ENCODE data around the gene COL1A2. TPM values are rescaled to one million over a fixed set of nuclear protein-coding genes. Genes with fewer than 3 reads are reported as not detected.
A peak's percentile ranks its signal among the peaks of the same experiment; 100 is the strongest.

The COL1A2 gene
- total RNA-seq, 1 donor from 2014 or later: 443 TPM

DNA sequence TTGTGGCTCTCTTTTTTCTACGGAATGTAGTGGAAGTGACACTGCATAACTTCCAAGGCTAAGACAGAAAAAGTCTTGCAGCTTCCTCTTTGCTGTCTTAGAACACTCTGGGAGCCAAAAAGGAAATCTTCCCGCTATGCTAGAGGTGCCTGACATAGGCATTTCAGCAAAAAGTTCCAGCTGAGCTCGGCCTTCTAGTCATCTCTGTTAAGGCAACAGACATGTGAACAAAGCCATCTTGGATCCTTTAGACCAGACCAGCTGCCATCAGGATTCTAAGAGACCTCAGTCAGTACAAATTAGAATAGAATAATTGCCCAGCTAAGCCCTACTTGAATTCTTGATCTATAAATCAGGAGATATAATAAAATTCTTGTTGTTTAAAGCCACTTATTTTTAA, 16.3 kb upstream of the COL1A2 start:
- intact Hi-C loops (cut with DNase I): loop anchor here (10.0 kb wide), 1 partner anchor 74 kb away; no protein-coding TSS in a partner anchor
- no peak for DNase-seq (ENCODE audit: low spot score)

DNA sequence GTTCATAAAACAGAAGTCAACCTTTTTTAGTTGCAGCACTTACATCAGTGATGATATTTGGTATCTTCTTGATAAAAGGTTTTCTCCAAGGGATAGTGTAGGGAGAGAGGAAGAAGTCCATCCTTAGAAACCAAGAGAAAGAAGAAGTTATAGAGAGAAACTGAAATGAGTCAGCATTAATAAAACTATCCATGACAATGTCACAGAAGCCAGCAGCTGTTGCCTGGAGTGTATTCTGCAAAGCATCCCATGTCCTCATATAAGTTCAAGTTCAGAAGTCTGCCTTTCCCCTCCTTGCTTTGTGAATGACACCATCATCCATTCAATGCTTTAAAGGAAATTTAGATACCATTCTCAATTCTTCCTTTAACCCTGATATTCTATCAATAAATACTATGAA, 14.4 kb upstream of the COL1A2 start:
- intact Hi-C loops (cut with DNase I): no loop called here
- DNase-seq (ENCODE audit: low spot score) (no peak), ATAC-seq (no peak)

More for the DNA sequence above, 16.3 kb upstream of the COL1A2 start:
- ATAC-seq: no peak

DNA sequence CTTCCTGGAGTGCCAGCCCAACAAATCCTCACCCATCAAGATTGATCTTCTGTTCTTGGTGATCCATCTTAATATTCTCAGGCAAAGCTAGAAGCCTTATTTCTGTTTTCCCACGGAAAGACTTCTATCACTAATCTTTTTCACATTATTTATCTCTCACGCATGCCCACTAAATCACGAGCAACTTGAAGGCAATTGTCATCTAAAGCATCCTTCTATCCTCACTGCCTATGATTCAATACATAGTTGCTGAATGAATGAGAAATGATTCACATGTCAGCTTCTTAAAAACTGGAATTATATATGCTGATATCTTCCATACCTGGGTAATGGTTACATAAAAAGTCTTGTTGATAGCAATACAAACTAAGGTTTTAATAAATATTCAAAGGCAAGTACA, 12.6 kb upstream of the COL1A2 start:
- intact Hi-C loops (cut with DNase I): no loop called here
- DNase-seq (ENCODE audit: low spot score) (no peak), ATAC-seq (no peak)

DNA sequence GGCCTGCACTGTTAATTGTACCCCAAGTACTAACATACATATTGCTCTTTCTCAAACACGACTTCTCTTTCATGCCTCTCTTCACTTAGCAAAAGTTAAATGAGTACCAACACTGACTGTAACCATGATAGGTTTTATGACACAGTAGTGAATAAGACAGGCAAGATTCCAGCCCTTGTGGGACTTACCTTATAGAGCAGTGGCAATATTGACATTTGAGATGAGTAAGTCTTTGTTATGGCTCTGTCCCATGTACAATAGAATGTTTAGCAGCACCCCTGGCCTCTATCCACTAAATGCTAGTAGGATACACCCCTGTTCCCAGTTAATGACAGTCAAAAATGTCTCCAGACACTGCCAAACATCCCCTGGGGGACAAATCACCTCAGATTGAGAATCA, 11.9 kb upstream of the COL1A2 start:
- no peak for ATAC-seq
- no peak for DNase-seq (ENCODE audit: low spot score)
- intact Hi-C loops (cut with DNase I): no loop called here

DNA sequence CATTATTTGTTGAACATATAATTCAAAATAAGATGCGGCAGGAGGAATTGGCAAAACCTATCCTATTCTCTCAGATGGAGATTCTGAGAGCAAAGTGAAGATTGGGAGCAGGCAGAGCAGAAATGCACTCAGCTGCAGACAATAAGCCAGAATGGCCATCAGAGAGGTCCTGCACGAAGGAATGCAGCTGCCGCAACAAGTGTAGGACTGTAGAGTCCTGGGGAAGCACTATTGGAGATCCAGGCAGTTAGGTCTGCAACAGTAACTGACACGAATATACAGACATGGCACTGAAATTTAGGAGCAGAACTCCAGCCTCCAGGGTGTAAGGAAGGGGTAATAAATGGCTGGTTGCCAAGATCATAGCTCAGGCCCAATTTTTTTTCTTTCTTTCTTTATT, 10.4 kb upstream of the COL1A2 start:
- no peak for ATAC-seq
- intact Hi-C loops (cut with DNase I): no loop called here
- no peak for DNase-seq (ENCODE audit: low spot score)

DNA sequence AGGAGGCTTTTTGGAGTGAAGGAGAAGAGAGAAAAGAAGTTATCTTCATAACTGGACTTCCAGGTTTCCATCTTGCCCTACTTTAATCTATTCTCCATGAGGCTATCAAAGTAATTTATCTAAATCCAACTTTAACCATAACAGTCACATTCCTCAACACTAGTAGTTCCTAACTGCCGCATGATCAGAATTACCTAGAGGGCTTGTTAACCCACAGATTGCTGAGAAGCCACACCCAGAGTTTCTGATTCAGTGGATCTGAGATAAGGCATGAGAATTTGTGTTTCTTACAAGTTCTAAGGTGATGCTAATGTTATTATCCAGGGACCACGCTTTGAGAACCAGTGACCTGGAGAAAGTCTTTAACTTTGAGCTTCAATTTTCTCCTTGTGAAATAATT, 8.3 kb upstream of the COL1A2 start:
- ATAC-seq (no peak), DNase-seq (ENCODE audit: low spot score) (no peak)
- intact Hi-C loops (cut with DNase I): no loop called here

DNA sequence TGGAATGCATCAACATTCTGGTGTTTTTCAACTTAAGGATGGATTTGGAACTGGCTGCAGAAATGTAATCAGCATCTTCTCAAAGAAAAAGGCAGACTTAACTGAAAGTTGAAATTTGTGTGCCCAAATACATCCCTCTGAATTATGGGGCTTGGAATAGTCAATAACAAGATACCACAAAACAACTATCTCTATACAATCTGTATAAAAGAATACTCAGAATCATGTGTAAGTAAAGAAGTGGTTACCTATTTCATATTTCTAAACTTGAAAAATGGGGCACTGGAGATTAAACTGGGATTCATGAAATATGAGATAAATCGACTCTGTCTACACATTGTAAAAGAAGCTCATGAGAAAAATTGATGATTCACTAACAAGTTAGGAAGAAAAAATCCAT, 6.2 kb upstream of the COL1A2 start:
- intact Hi-C loops (cut with DNase I): no loop called here
- ATAC-seq: no peak
- no peak for DNase-seq (ENCODE audit: low spot score)

DNA sequence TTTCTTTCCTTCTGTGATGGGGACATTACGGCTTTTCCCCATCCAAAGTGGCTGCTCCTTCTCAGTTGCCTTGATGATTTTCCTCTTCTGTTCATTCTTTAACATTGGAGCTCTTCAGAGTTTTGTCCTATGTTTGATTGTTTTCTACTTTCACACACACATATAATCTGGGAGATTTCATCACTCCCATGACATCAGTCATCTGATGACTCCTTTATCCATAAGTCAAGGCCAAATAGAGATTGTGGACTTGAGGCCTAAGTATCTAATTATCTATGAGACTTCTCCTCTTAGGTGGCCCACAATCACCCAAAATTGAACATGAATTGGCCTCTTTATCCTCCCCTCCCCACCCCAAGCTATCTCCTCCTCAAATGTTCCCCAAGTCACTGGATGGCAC, 5.3 kb upstream of the COL1A2 start:
- intact Hi-C loops (cut with DNase I): no loop called here
- ATAC-seq (no peak), DNase-seq (ENCODE audit: low spot score) (no peak)

DNA sequence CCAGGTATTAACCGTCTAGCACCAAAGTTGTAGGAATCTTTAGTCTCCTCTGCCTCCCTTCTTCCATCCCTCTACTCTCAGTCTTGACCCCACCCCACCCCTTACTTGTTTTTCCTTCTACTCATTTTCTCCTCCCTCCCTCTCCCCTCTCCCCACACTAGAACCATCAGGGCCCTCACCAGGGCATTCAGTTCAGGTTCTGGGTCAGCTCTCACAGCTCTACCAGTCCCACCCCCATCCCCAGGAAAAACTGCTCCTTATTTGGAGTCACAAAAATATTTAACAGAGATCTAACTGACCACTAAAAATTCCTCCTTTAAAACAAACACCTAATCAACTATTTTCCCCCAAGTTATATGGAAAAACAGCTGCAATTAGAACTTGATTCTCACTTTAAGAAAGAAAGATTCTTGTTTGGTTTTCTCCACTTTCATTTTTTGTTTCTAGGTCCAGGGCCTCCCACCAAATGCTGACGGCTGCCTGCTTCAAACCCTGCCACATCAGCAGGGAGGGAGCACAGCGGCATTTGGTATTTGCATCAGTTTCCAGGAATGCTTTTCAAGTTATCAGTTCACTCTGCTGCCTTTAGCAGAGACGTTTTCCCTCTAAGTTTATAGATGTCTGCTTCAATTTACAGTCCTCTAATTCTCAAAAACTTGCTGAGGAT, 2.8 kb upstream of the COL1A2 start:
- ATAC-seq (no peak), DNase-seq (ENCODE audit: low spot score) (peak; percentile 59)
- intact Hi-C loops (cut with DNase I): loop anchor here (5.0 kb wide), 1 partner anchor 95 kb away; no protein-coding TSS in a partner anchor

DNA sequence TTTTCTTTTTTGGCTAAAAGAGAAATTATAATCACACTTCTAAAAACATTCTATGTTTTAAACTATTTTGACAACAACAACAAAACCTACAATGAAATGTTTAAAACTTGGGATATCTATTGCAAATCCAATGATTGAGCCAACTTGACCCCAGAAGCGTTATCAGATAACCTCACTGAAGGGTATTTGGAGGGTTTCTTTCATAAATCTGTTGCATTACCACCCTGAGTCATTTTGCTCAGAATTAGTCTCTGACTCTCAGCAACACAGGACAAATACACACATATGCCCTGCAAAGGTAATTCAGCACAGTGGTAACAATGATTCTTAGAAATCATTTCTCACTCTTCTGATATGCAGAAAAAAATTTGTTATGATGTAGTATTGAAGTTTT, 2.3 kb upstream of the COL1A2 start:
- intact Hi-C loops (cut with DNase I): loop anchor here (5.0 kb wide), 1 partner anchor 95 kb away; no protein-coding TSS in a partner anchor
- DNase-seq (ENCODE audit: low spot score) (no peak), ATAC-seq (no peak)

DNA sequence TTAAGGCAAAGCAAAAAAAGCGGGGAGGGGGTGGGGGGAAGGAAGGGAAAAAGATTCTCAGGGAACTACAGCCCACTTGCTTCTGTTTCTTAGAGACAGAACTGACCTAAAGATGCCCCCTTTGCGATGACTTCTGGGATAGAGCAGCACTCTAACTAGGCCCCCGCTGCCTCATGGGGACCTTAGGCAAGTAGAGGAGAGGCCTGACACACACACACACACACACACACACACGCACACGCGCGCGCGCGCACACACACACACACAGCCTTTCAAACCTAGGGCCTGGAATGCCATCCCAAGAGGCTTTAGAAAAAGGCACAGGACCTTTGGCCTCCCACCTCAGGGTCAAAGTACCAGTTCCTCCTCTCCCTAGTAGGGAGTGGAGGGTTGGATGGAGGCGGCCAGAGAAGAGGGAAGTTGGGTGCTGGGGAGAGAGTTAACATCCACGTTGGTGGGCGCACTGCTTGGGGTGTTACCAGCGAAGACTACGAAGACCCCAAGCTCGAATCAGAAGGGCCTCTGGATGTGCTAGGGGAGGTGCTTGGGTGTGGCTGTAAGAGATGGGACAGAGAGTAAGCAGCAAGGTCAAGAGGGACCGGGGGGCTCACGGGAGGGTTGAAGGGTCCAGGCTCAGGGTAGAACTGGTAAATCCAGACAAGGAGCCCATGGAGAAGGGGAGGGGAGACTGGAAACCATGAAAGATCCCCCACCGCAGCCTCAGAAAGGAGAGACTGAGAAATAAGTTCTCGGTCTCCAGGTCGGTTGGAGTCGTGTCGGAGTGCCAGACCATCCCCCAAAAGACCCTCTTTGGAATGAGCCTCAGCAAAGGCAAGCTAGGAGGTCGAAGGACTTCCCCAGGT, 1.2 kb upstream of the COL1A2 start:
- DNase-seq (ENCODE audit: low spot score) (peak; percentile 84), ATAC-seq (peak; percentile 65)
- intact Hi-C loops (cut with DNase I): loop anchor here (5.0 kb wide), 1 partner anchor 96 kb away; no protein-coding TSS in a partner anchor

DNA sequence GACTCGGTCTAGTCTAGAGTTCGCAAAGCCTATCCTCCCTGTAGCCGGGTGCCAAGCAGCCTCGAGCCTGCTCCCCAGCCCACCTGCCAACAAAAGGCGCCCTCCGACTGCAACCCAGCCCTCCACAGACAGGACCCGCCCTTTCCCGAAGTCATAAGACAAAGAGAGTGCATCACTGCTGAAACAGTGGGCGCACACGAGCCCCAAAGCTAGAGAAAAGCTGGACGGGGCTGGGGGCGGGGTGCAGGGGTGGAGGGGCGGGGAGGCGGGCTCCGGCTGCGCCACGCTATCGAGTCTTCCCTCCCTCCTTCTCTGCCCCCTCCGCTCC, 622 bp upstream of the COL1A2 start:
- peak; percentile 70 for DNase-seq (ENCODE audit: low spot score)
- ATAC-seq: peak; percentile 49
- intact Hi-C loops (cut with DNase I): loop anchor here (5.0 kb wide), 1 partner anchor 97 kb away; no protein-coding TSS in a partner anchor

DNA sequence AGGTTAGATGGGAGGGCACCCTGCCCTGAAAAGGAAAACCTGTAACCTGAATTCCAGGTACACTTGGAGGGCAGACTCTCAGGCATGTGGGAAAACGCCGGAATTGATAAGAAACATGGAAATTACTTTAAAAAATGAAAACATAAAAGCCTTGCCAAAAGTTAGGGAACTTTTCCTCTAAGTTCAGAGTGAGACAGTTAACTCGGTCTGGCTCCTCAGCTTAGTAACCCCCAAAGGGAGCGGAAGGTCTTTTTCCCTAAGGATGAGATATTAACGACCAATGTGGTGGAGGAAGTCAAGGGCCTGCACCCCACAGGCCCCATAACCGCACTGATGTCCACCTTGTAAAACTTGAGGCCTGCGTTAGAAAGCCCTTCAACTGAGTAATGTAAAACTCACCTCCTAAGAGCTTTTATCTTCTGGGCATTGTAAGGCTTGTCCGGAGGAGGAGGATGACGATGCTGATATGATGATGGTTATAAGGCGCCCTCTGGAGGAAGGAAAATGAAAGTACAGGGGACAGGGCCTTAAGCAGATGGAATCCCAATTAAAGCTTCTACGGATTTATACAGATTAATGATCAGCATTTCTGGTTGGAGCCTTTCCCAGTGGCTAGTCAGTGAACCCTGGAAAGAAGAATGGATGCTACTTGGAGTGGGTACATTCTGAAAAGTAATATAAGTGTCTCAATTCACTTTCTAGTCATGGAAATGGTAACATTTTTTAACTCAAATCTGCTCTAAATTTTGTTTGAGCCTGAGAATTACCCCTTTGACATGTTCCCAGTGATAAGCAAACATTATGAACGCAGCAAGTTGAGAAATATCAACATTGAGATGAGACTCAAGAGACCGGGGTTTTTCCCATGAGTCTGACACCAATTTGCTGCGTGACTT, 694 bp downstream of the COL1A2 start:
- intact Hi-C loops (cut with DNase I): no loop called here
- DNase-seq (ENCODE audit: low spot score): peak; percentile 54
- ATAC-seq: peak; percentile 79

DNA sequence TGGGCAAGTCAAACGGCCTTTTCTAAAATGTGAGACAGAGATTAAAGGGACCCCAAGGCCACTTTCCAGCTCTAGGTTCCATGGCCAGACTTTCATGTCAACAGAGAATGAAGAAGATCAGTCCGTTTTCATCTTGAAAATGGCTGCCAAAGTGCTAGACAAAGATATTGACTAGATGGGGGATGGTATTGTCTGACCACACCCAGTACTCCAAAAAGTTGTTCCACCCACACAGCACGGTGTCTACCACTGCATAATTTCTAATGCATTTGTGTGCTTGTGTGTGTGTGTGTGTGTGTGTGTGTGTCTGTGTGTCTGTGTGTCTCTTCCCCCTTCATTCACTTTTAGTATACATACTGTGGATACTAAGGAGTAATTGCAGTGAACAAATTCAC, 1.3 kb downstream of the COL1A2 start:
- no peak for DNase-seq (ENCODE audit: low spot score)
- ATAC-seq: peak; percentile 60
- intact Hi-C loops (cut with DNase I): no loop called here

DNA sequence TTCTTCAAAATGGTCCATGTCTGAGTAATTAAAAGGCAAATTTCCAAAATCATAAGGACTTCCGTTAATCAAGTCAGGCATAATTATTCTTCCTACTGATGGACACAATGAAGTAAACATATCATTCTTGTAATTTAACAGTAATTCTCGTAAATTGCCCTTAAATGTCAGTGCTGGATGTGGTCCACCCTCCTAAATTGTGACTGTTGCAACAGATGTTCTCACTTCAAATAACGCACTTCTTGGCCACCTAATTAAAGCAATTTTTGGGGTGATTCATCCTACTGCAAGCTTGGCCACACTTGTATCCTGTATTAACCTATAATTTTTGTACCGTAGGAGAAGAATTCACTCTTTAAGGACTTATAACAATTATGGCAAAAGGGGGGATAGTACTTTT, 1.9 kb downstream of the COL1A2 start:
- intact Hi-C loops (cut with DNase I): no loop called here
- DNase-seq (ENCODE audit: low spot score): no peak
- ATAC-seq: no peak

DNA sequence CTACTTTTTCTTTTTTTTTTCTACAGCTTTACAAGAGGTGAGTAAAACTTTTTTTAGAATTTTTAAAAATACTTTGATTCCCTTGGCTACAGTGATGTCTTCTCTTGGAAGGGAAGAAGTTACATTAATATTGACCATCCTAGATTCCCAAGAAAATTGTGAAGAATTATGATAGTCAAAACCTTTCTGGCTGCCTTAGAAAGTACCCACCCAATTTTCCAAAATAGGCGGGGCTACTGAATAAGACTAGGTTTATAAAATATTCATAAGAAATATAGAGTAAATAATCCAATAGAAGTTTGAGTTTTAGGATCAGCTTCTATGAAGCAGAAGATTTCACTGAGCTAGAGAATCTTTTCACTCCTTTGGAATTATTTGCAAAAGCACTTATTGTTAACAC, 3.0 kb downstream of the COL1A2 start:
- intact Hi-C loops (cut with DNase I): no loop called here

DNA sequence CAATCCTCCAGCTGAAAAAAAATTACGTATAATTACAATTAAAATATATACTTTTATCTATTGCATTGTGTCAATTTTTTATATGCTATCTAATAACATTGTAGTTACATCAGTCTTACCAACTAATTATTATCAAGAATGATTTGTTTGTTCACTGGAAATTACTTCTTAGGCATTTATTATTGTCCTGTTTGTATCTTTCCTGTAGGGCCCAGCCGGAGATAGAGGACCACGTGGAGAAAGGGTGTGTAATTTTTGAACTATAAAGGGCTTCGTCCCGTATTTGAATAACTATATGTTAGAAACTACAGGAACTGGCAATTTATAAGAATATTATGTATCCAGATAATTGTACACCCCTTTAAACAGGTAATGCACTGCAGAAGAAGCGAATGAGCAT, 4.1 kb downstream of the COL1A2 start:
- no peak for ATAC-seq
- DNase-seq (ENCODE audit: low spot score): no peak
- intact Hi-C loops (cut with DNase I): no loop called here

More for the DNA sequence above, 3.0 kb downstream of the COL1A2 start:
- DNase-seq (ENCODE audit: low spot score) (no peak), ATAC-seq (no peak)

DNA sequence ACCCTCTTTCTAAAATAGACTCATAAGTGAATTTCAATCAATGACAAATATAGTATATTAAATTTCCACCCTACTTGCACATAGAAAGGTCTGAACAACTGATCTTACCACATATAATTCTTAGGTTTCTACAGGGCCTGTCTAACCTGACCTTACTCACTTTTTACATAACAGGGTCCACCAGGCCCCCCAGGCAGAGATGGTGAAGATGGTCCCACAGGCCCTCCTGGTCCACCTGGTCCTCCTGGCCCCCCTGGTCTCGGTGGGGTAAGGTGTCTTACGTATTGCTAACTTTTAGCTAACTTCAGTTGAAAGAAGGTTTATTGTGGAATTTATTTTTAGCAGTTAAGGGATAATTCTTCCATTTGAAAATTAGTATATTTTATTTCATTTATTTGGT, 5.3 kb downstream of the COL1A2 start:
- intact Hi-C loops (cut with DNase I): no loop called here
- DNase-seq (ENCODE audit: low spot score): no peak
- no peak for ATAC-seq

DNA sequence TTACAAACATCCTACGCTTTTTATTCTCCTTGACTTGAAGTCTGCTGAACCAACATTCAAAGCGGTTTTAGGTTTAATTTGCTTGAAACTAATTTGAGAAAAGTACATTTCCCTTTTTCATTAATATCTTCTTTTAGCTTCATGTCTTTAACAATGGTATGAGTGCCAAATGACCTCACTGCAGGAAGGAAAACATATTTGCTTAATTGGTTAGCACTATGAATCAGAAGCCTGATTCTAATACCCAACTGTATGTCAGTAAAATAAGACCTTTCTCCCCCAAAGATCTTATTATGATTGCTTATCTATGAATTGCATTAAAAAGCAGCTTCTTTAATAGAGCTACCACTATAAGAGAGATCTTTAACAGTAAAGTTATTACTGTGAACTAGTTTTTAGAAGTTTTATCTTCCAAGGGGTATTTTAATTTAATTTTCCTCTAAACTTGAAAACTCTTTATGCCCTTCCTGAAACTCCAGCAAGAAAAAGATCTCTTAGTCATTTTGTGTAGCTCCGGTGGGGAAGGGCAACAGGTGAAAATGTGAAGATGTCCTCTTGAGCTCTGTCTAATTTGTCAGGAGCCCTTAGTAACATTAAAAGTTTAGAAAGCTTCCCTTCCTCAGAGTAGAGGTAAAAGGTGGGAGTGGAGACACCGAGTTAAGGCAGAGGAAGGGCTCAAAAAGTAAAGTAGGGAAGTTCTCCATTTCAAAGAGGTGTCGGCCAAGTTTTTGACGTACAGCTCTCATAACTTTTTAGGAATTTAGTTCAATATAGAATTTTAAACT, 6.1 kb downstream of the COL1A2 start:
- no peak for DNase-seq (ENCODE audit: low spot score)
- intact Hi-C loops (cut with DNase I): no loop called here
- no peak for ATAC-seq

Measured in sciatic nerve (tissue), 2 donors.